Ovary (tissue), 3 donors: ENCODE data around the gene CMTM4.

ENCODE experiments used
- CTCF ChIP-seq, 3 donors: fragments of 450-650 bp in 2 of 3; fragments of 200-600 bp in 1 of 3; IDR thresholded peaks; one replicate each; pipeline versions ENCODE4 v1.5.1 to v1.8.0; 2016 to 2022; ENCODE audit warnings: antibody characterized with exemption in 3 of 3, mild to moderate bottlenecking in 1 of 3
- EP300 ChIP-seq: sonication (generic); formaldehyde crosslinking; IDR thresholded peaks from one replicate; pipeline ENCODE4 v1.6.1; 2017; ENCODE audit warnings: antibody characterized with exemption
- POLR2A ChIP-seq: fragments of 450-650 bp; IDR thresholded peaks from one replicate; pipeline ENCODE4 v1.6.1; 2017; ENCODE audit warnings: antibody characterized with exemption, mild to moderate bottlenecking, moderate library complexity
- donor health status: DM: no; HTN: no; CAD: no.

- TF ChIP-seq EP300 (no peak), CTCF (IDR thresholded peaks at IDR 0.05) (no peak), POLR2A (no peak)
Measured at GRCh38 chr16:66687906-66688625, 8.5 kb downstream of the CMTM4 start.
